ENCODE data around the gene ITIH1.

The ITIH1 gene

GRCh38 chr3:52809149-52809548, 31.8 kb downstream of the ITIH1 start:
- in situ Hi-C loops (cut with HindIII; ENCODE audit: low sequenced_read_pairs) = no loop called here

- in situ Hi-C loops (cut with HindIII; ENCODE audit: low sequenced_read_pairs) = no loop called here
These were observed 32.4 kb downstream of the ITIH1 start for GRCh38 chr3:52809662-52810377.

GRCh38 chr3:52810923-52811322, 33.5 kb downstream of the ITIH1 start:
- in situ Hi-C loops (cut with HindIII; ENCODE audit: low sequenced_read_pairs) = no loop called here

- in situ Hi-C loops (cut with HindIII; ENCODE audit: low sequenced_read_pairs) = no loop called here
These were observed 34.1 kb downstream of the ITIH1 start for GRCh38 chr3:52811452-52812011.

GRCh38 chr3:52813810-52814209, 36.4 kb downstream of the ITIH1 start:
- in situ Hi-C loops (cut with HindIII; ENCODE audit: low sequenced_read_pairs) = no loop called here

- in situ Hi-C loops (cut with HindIII; ENCODE audit: low sequenced_read_pairs) = no loop called here
These were observed 38.8 kb downstream of the ITIH1 start for GRCh38 chr3:52816199-52816598.

- in situ Hi-C loops (cut with HindIII; ENCODE audit: low sequenced_read_pairs) = no loop called here
These were observed 39.3 kb downstream of the ITIH1 start for GRCh38 chr3:52816654-52817053.

GRCh38 chr3:52817221-52817620, 39.8 kb downstream of the ITIH1 start:
- in situ Hi-C loops (cut with HindIII; ENCODE audit: low sequenced_read_pairs) = no loop called here

- in situ Hi-C loops (cut with HindIII; ENCODE audit: low sequenced_read_pairs) = no loop called here
These were observed 40.5 kb downstream of the ITIH1 start for GRCh38 chr3:52817860-52818259.

GRCh38 chr3:52819936-52820335, 42.5 kb downstream of the ITIH1 start:
- in situ Hi-C loops (cut with HindIII; ENCODE audit: low sequenced_read_pairs) = no loop called here

- in situ Hi-C loops (cut with HindIII; ENCODE audit: low sequenced_read_pairs) = no loop called here
These were observed 43.3 kb downstream of the ITIH1 start for GRCh38 chr3:52820736-52821135.

- in situ Hi-C loops (cut with HindIII; ENCODE audit: low sequenced_read_pairs) = no loop called here
These were observed 45.0 kb downstream of the ITIH1 start for GRCh38 chr3:52822363-52822762.

GRCh38 chr3:52824037-52824436, 46.6 kb downstream of the ITIH1 start:
- in situ Hi-C loops (cut with HindIII; ENCODE audit: low sequenced_read_pairs) = no loop called here

- in situ Hi-C loops (cut with HindIII; ENCODE audit: low sequenced_read_pairs) = no loop called here
These were observed 50.0 kb downstream of the ITIH1 start for GRCh38 chr3:52827441-52827840.

GRCh38 chr3:52827866-52828376, 50.5 kb downstream of the ITIH1 start:
- in situ Hi-C loops (cut with HindIII; ENCODE audit: low sequenced_read_pairs) = no loop called here

- in situ Hi-C loops (cut with HindIII; ENCODE audit: low sequenced_read_pairs) = no loop called here
These were observed 52.1 kb downstream of the ITIH1 start for GRCh38 chr3:52829482-52829881.

GRCh38 chr3:52829906-52830463, 52.6 kb downstream of the ITIH1 start:
- in situ Hi-C loops (cut with HindIII; ENCODE audit: low sequenced_read_pairs) = no loop called here

GRCh38 chr3:52830535-52831258, 53.3 kb downstream of the ITIH1 start, which contains the start of gene ITIH4:
TSS of gene ITIH4 (minus strand) at chr3:52830672. CDS start at chr3:52830642, 30 bp downstream.
- in situ Hi-C loops (cut with HindIII; ENCODE audit: low sequenced_read_pairs) = no loop called here

GRCh38 chr3:52831500-52832301, 54.3 kb downstream of the ITIH1 start:
- in situ Hi-C loops (cut with HindIII; ENCODE audit: low sequenced_read_pairs) = no loop called here

- in situ Hi-C loops (cut with HindIII; ENCODE audit: low sequenced_read_pairs) = no loop called here
These were observed 55.8 kb downstream of the ITIH1 start for GRCh38 chr3:52833202-52833601.

Data from endothelial cell of hepatic sinusoid (primary cell).